SK-N-SH (cell line): Measurements from ENCODE around the gene PLXNA4.

ENCODE experiments used
- CTCF ChIP-seq: fragments of 200-600 bp; sonication (generic); IDR thresholded peaks from 2 replicates; pipeline ENCODE4 v1.6.1; 2017; ENCODE audit warnings: antibody characterized with exemption, mild to moderate bottlenecking, moderate library complexity
- EP300 ChIP-seq, 2 experiments: IDR thresholded peaks; 2 replicates each; pipeline versions ENCODE4 v1.4.0 to v1.6.1; 2012; ENCODE audit warnings: borderline replicate concordance in 1 of 2, low read depth in 1 of 2, low read length in 1 of 2
- FOXJ3 ChIP-seq: sonication (generic); formaldehyde crosslinking; IDR thresholded peaks from 2 replicates; pipeline ENCODE4 v1.5.1; 2020; ENCODE audit warnings: mild to moderate bottlenecking, missing genetic modification reagents
- NFIC ChIP-seq: IDR thresholded peaks from 2 replicates; pipeline ENCODE4 v1.4.0; 2012; ENCODE audit warnings: borderline replicate concordance
- POLR2AphosphoS5 ChIP-seq: IDR thresholded peaks from 2 replicates; pipeline ENCODE4 v1.6.1; 2012; ENCODE audit warnings: low read depth, low read length
- SIN3A ChIP-seq: IDR thresholded peaks from 2 replicates; pipeline ENCODE4 v1.6.1; 2012; ENCODE audit warnings: low read depth, mild to moderate bottlenecking, low read length, moderate library complexity, borderline replicate concordance
- TCF12 ChIP-seq: IDR thresholded peaks from 2 replicates; pipeline ENCODE4 v1.4.0; 2012

DNA sequence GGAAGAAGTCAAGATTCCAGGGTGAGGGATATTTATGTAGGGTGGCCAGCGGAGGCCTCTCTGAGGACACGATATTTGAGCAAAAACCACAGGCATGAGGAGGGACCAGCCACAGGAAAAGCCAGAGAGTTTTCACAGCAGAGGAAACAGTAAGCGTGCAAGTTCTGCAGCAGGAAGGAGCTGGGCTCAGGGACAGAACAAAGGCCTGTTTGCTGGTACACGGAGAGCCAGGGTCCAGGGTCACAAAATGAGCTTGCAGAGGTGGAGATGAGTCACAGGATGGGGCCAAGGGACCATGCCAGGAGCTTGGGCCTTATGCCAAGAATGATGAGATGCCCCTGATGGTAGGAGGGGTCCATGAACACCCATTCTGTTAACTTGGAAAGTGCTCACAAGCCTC lies 283.5 kb downstream of the PLXNA4 start:
- TF ChIP-seq POLR2AphosphoS5, result no peak
- no peak for TF ChIP-seq CTCF
- no peak for TF ChIP-seq SIN3A
- no peak for TF ChIP-seq EP300 (IDR thresholded peaks at IDR 0.05; ENCODE audit: borderline replicate concordance in 1 of 2, low read depth in 1 of 2, low read length in 1 of 2)
- TF ChIP-seq TCF12, result no peak; the same call in 1 of the 2 replicates
- peak; percentile 89 for TF ChIP-seq NFIC
- TF ChIP-seq FOXJ3 (CRISPR knock-in tag), result no peak
